Esophagus muscularis mucosa (tissue), 4 donors: ENCODE measurements around the gene GRIK4. TPM values are rescaled to one million over a fixed set of nuclear protein-coding genes. Genes with fewer than 3 reads are reported as not detected.
A peak's percentile ranks its signal among the peaks of the same experiment; 100 is the strongest.

Source experiments
- DNase-seq: peaks from one replicate; pipeline ENCODE4 v3.0.0-alpha.2; 2017; ENCODE audit errors: extremely low spot score
- H3K27ac ChIP-seq, 4 donors: fragments of 200-600 bp; sonication (generic); replicated peaks in 1 of 4; 1 replicate in 3 of 4; 2 replicates in 1 of 4; pipeline ENCODE4 v1.5.1; 2016 to 2019; ENCODE audit warnings: mild to moderate bottlenecking in 1 of 4
- H3K27me3 ChIP-seq, 4 donors: fragments of 200-600 bp; sonication (generic); one replicate each; pipeline versions ENCODE4 v1.5.1 to v1.6.0; 2016 to 2019
- H3K36me3 ChIP-seq, 4 donors: fragments of 200-600 bp; sonication (generic); one replicate each; pipeline ENCODE4 v1.5.1; 2016 to 2019
- H3K4me1 ChIP-seq, 4 donors: fragments of 200-600 bp; sonication (generic); one replicate each; pipeline ENCODE4 v1.5.1; 2016 to 2019
- H3K4me3 ChIP-seq, 4 donors: fragments of 200-600 bp; sonication (generic); 1 replicate in 2 of 4; 2 replicates in 2 of 4; pipeline ENCODE4 v1.5.1; 2016 to 2019; ENCODE audit warnings: mild to moderate bottlenecking in 4 of 4, moderate library complexity in 1 of 4
- H3K9me3 ChIP-seq, 4 donors: fragments of 200-600 bp; sonication (generic); 1 replicate in 3 of 4; 2 replicates in 1 of 4; pipeline ENCODE4 v1.5.1; 2016 to 2019
- CTCF ChIP-seq, 3 experiments: fragments of 200-600 bp in 2 of 3; fragments of 450-650 bp in 1 of 3; sonication (generic) in 2 of 3; IDR thresholded peaks; one replicate each; pipeline ENCODE4 v1.5.1; 2017 to 2019; ENCODE audit warnings: antibody characterized with exemption in 3 of 3, mild to moderate bottlenecking in 2 of 3, moderate library complexity in 1 of 3
- EP300 ChIP-seq: sonication (generic); formaldehyde crosslinking; IDR thresholded peaks from one replicate; pipeline ENCODE4 v1.6.1; 2017; ENCODE audit warnings: antibody characterized with exemption
- POLR2A ChIP-seq: fragments of 450-650 bp; IDR thresholded peaks from one replicate; pipeline ENCODE4 v1.6.1; 2017; ENCODE audit warnings: antibody characterized with exemption, moderate library complexity, mild to moderate bottlenecking, low read depth
- POLR2AphosphoS5 ChIP-seq, 2 donors: sonication (generic); formaldehyde crosslinking; IDR thresholded peaks; one replicate each; pipeline ENCODE4 v1.6.1; 2017; ENCODE audit warnings: antibody characterized with exemption in 2 of 2
- WGBS: methylation state at CpG from one replicate; pipeline ENCODE4 v1.1.5; 2018; 5-methylcytosine and 5-hydroxymethylcytosine counted together
- intact Hi-C: fragments of 100-400 bp; cut with DNase I; formaldehyde crosslinking; loops from one replicate; pipeline ENCODE4 v1.15.1; 2023
- total RNA-seq, 4 donors: library from RNA; depleted of rRNA; stranded (reverse); fragments of >200 nt; gene quantifications; one replicate each; pipeline versions ENCODE4 v1.1.0 to v1.2.1, GENCODE V29; 2016

GRIK4 gene
- total RNA-seq, 4 donors from 2014 or later, result 0.13 to 0.83 (median 0.43) TPM

GRCh38 chr11:120517801-120518291, 6.3 kb downstream of the GRIK4 start:
- H3K9me3 ChIP-seq, result no peaks in the 10 kb centered on the region
- no peaks in the 10 kb centered on the region for H3K36me3 ChIP-seq
- peaks cover 0 to 32% (median 0%) of the 10 kb centered on the region in 4 donors for H3K27me3 ChIP-seq
- peak overlapping the region in 2 of 4 donors; percentile 6 to 63 for H3K27ac ChIP-seq
- intact Hi-C loops, result no loop called here
- whole genome bisulfite sequencing, result 79% methylated on average over 7 of the region's 7 CpGs
- no peak for DNase-seq
- H3K4me1 ChIP-seq, result peaks cover 0 to 3% (median 0%) of the 10 kb centered on the region in 4 donors
- H3K4me3 ChIP-seq, result no peak overlapping the region
- TF ChIP-seq POLR2A, result no peak
- no peak for TF ChIP-seq CTCF (IDR thresholded peaks at IDR 0.05)
- no peak for TF ChIP-seq EP300
- TF ChIP-seq POLR2AphosphoS5 (IDR thresholded peaks at IDR 0.05), result no peak

- intact Hi-C loops, result no loop called here
- H3K27ac ChIP-seq, result no peak overlapping the region
- H3K4me1 ChIP-seq, result peaks cover 0 to 8% (median 0%) of the 10 kb centered on the region in 4 donors
- H3K27me3 ChIP-seq, result peaks cover 0 to 31% (median 0%) of the 10 kb centered on the region in 4 donors
- no peak overlapping the region for H3K4me3 ChIP-seq
- H3K9me3 ChIP-seq, result no peaks in the 10 kb centered on the region
- no peak for DNase-seq
- WGBS, result 97% methylated on average over 5 of the region's 7 CpGs
- TF ChIP-seq POLR2A, result no peak
- TF ChIP-seq CTCF (IDR thresholded peaks at IDR 0.05), result no peak
- TF ChIP-seq EP300, result no peak
- no peak for TF ChIP-seq POLR2AphosphoS5 (IDR thresholded peaks at IDR 0.05)
- no peaks in the 10 kb centered on the region for H3K36me3 ChIP-seq
Observed at GRCh38 chr11:120518356-120518755, 6.8 kb downstream of the GRIK4 start.

GRCh38 chr11:120519474-120519873, 7.9 kb downstream of the GRIK4 start:
- H3K36me3 ChIP-seq, result no peaks in the 10 kb centered on the region
- DNase-seq, result no peak
- H3K9me3 ChIP-seq, result no peaks in the 10 kb centered on the region
- H3K27me3 ChIP-seq, result peaks cover 0 to 33% (median 0%) of the 10 kb centered on the region in 4 donors
- WGBS, result 96% methylated on average over 3 of the region's 3 CpGs
- intact Hi-C loops, result no loop called here
- no peak overlapping the region for H3K27ac ChIP-seq
- TF ChIP-seq POLR2AphosphoS5 (IDR thresholded peaks at IDR 0.05) (no peak), POLR2A (no peak), CTCF (IDR thresholded peaks at IDR 0.05) (no peak), EP300 (no peak)
- no peak overlapping the region for H3K4me3 ChIP-seq
- peaks cover 0 to 8% (median 0%) of the 10 kb centered on the region in 4 donors for H3K4me1 ChIP-seq

- TF ChIP-seq POLR2A (no peak), POLR2AphosphoS5 (IDR thresholded peaks at IDR 0.05) (no peak), CTCF (IDR thresholded peaks at IDR 0.05) (no peak), EP300 (no peak)
- Histone ChIP-seq H3K4me3 (no peak overlapping the region), H3K9me3 (no peaks in the 10 kb centered on the region), H3K4me1 (peaks cover 0 to 8% (median 0%) of the 10 kb centered on the region in 4 donors), H3K27ac (no peak overlapping the region), H3K36me3 (no peaks in the 10 kb centered on the region), H3K27me3 (peaks cover 0 to 33% (median 0%) of the 10 kb centered on the region in 4 donors)
- intact Hi-C loops, result loop anchor here (5.0 kb wide), 1 partner anchor 102 kb away; no protein-coding TSS in a partner anchor
- 97% methylated on average over 16 of the region's 16 CpGs for WGBS
- DNase-seq, result no peak
Observed at GRCh38 chr11:120520091-120520822, 8.7 kb downstream of the GRIK4 start.
